ENCODE results near the gene TMC8.

GRCh38 chr17:78159575-78160158 is 29.1 kb downstream of the TMC8 start:
- TF ChIP-seq CTCF (conservative IDR thresholded peaks at IDR 0.05 in 1 of 2, IDR thresholded peaks at IDR 0.05 in 1 of 2; ENCODE audit: extremely low read depth in 1 of 2, insufficient read depth in 1 of 2, low read depth in 1 of 2, low read length in 2 of 2): no peak
- TF ChIP-seq EZH2 (IDR thresholded peaks at IDR 0.05; ENCODE audit: borderline replicate concordance, low read length): no peak

Measured in mammary epithelial cell (primary cell).